Osteocyte (in vitro differentiated cells): ENCODE measurements around the gene BTNL3. TPM values are rescaled to one million over a fixed set of nuclear protein-coding genes. Genes with fewer than 3 reads are reported as not detected.
"Not testable (repeated sequence)": the region's sequence is repeated elsewhere in the genome, so short reads cannot be mapped to it uniquely, and the experiment has no call there.

Experiments
- DNase-seq: peaks from one replicate; pipeline ENCODE4 v3.0.0; 2021; ENCODE audit warnings: mixed read lengths; ENCODE audit not compliant: unreplicated experiment; ENCODE audit errors: extremely low spot score
- H3K27ac Mint-ChIP-seq: one replicate; pipeline ENCODE4 v1.8.0; 2021; ENCODE audit warnings: mild to moderate bottlenecking, mixed read lengths; ENCODE audit not compliant: unreplicated experiment
- H3K27me3 Mint-ChIP-seq: one replicate; pipeline ENCODE4 v1.8.0; 2021; ENCODE audit warnings: mixed read lengths; ENCODE audit not compliant: unreplicated experiment
- H3K36me3 Mint-ChIP-seq: one replicate; pipeline ENCODE4 v1.8.0; 2021; ENCODE audit warnings: mixed read lengths; ENCODE audit not compliant: unreplicated experiment
- H3K4me1 Mint-ChIP-seq: one replicate; pipeline ENCODE4 v1.8.0; 2021; ENCODE audit warnings: mixed read lengths; ENCODE audit not compliant: unreplicated experiment
- H3K4me3 Mint-ChIP-seq: one replicate; pipeline ENCODE4 v1.8.0; 2021; ENCODE audit warnings: mild to moderate bottlenecking, moderate library complexity, mixed read lengths; ENCODE audit not compliant: unreplicated experiment
- H3K9me3 Mint-ChIP-seq: one replicate; pipeline ENCODE4 v1.8.0; 2021; ENCODE audit warnings: mixed read lengths; ENCODE audit not compliant: unreplicated experiment
- total RNA-seq: library from RNA; stranded (reverse); gene quantifications from 2 replicates; pipeline ENCODE4 v1.2.1, GENCODE V29; 2021
- TF ChIP-seq, protein P1 (sequence below): fragments of 200-600 bp; sonication (generic); IDR thresholded peaks from 2 replicates; pipeline ENCODE4 v1.5.0; 2021; ENCODE audit warnings: antibody characterized with exemption, mild to moderate bottlenecking, moderate library complexity

The BTNL3 gene
- total RNA-seq, 1 donor from 2014 or later: not detected

DNA sequence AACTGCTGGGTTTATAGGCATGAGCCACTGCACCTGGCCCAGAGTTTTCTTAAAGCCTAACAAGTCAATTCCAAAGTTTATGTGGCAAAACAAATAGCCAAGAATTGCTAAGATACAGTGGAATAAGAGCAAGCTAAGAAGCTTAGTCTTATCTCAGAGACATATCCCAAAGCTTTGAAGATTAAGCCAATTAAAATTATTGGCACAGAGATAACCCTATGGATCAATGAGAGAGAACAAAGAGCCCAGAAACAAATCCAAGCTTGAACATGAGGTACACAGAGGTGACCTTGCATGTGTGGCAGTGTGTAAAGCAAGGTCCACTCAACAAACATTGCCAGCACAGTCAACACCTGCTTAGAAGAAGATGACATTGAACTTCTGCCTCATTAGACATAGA lies 13.3 kb downstream of the BTNL3 start:
- H3K4me1 Mint-ChIP-seq: no peaks in the 10 kb centered on the region
- H3K4me3 Mint-ChIP-seq: no peak overlapping the region
- H3K9me3 Mint-ChIP-seq: no peaks in the 10 kb centered on the region
- no peaks in the 10 kb centered on the region for H3K27me3 Mint-ChIP-seq
- TF ChIP-seq, protein P1, sequence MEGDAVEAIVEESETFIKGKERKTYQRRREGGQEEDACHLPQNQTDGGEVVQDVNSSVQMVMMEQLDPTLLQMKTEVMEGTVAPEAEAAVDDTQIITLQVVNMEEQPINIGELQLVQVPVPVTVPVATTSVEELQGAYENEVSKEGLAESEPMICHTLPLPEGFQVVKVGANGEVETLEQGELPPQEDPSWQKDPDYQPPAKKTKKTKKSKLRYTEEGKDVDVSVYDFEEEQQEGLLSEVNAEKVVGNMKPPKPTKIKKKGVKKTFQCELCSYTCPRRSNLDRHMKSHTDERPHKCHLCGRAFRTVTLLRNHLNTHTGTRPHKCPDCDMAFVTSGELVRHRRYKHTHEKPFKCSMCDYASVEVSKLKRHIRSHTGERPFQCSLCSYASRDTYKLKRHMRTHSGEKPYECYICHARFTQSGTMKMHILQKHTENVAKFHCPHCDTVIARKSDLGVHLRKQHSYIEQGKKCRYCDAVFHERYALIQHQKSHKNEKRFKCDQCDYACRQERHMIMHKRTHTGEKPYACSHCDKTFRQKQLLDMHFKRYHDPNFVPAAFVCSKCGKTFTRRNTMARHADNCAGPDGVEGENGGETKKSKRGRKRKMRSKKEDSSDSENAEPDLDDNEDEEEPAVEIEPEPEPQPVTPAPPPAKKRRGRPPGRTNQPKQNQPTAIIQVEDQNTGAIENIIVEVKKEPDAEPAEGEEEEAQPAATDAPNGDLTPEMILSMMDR: no peak
- H3K27ac Mint-ChIP-seq: no peak overlapping the region
- H3K36me3 Mint-ChIP-seq: no peaks in the 10 kb centered on the region
- no peak for DNase-seq

- H3K4me3 Mint-ChIP-seq: no peak overlapping the region
- H3K27me3 Mint-ChIP-seq: no peaks in the 10 kb centered on the region
- TF ChIP-seq, protein P1: no peak
- DNase-seq: no peak
- H3K9me3 Mint-ChIP-seq: no peaks in the 10 kb centered on the region
- no peak overlapping the region for H3K27ac Mint-ChIP-seq
- H3K4me1 Mint-ChIP-seq: no peaks in the 10 kb centered on the region
- H3K36me3 Mint-ChIP-seq: no peaks in the 10 kb centered on the region
Measured at GRCh38 chr5:181005791-181006190, 17.1 kb downstream of the BTNL3 start.

- H3K9me3 Mint-ChIP-seq: no peaks in the 10 kb centered on the region
- no peak for DNase-seq
- no peak overlapping the region for H3K4me3 Mint-ChIP-seq
- TF ChIP-seq, protein P1: no peak
- no peaks in the 10 kb centered on the region for H3K36me3 Mint-ChIP-seq
- H3K4me1 Mint-ChIP-seq: no peaks in the 10 kb centered on the region
- no peaks in the 10 kb centered on the region for H3K27me3 Mint-ChIP-seq
- H3K27ac Mint-ChIP-seq: no peak overlapping the region
Measured at GRCh38 chr5:181008136-181008535, 19.5 kb downstream of the BTNL3 start.

GRCh38 chr5:181010018-181010417 lies 21.4 kb downstream of the BTNL3 start:
- H3K4me3 Mint-ChIP-seq, H3K36me3 Mint-ChIP-seq, H3K4me1 Mint-ChIP-seq, DNase-seq, H3K27ac Mint-ChIP-seq, H3K9me3 Mint-ChIP-seq, H3K27me3 Mint-ChIP-seq: not testable (repeated sequence)

- H3K9me3 Mint-ChIP-seq, H3K27ac Mint-ChIP-seq, H3K4me1 Mint-ChIP-seq, DNase-seq, H3K36me3 Mint-ChIP-seq, H3K4me3 Mint-ChIP-seq, H3K27me3 Mint-ChIP-seq: not testable (repeated sequence)
Measured at GRCh38 chr5:181014654-181015053, 26.0 kb downstream of the BTNL3 start.

GRCh38 chr5:181017448-181017847 lies 28.8 kb downstream of the BTNL3 start:
- not testable (repeated sequence) for H3K27ac Mint-ChIP-seq, H3K36me3 Mint-ChIP-seq, H3K27me3 Mint-ChIP-seq, H3K4me3 Mint-ChIP-seq, H3K4me1 Mint-ChIP-seq, DNase-seq
- peaks cover 10% of the 10 kb centered on the region for H3K9me3 Mint-ChIP-seq

GRCh38 chr5:181020688-181021087 lies 32.0 kb downstream of the BTNL3 start:
- Mint-ChIP-seq H3K36me3 (no peaks in the 10 kb centered on the region), H3K27ac (no peak overlapping the region), H3K9me3 (peaks cover 10% of the 10 kb centered on the region), H3K27me3 (no peaks in the 10 kb centered on the region), H3K4me1 (no peaks in the 10 kb centered on the region), H3K4me3 (no peak overlapping the region)
- TF ChIP-seq, protein P1: no peak
- no peak for DNase-seq
